Measurements from ENCODE around the gene LGR6.

DNA sequence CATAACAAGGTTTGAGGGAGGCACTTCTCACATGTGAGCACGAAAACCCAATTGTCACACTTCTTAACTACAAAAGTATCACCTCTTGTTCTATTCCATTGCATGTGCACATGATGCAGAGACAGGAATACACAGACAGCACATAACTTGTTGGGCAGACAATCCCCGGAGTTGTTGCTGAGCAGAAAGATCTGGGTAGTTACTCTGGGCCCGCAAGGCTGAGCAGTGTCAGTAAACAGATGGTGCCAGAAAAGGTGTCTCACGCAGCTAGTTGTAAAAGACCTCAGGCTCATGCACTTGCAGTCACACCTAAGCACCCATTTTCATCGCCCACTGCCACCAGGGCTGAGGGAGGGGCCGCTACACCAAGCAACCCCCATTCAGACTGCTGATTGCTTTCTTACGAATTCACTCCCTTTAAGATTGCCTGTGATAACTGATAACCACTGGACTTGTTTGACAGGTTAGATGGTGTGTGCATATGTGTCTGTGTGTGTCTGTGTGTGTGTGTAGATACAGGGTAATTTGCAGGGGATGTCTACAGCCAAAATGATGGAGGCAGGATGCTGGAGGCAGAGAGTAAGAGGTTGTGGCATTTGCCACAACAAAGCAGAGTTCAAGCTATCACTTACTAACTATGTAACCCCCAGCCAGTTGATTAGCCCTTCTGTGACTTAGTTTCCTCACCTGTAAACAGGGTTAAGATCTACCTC is 4.2 kb downstream of the LGR6 start:
- no peak for TF ChIP-seq POLR2A (IDR thresholded peaks at IDR 0.05)
- TF ChIP-seq, protein P1, sequence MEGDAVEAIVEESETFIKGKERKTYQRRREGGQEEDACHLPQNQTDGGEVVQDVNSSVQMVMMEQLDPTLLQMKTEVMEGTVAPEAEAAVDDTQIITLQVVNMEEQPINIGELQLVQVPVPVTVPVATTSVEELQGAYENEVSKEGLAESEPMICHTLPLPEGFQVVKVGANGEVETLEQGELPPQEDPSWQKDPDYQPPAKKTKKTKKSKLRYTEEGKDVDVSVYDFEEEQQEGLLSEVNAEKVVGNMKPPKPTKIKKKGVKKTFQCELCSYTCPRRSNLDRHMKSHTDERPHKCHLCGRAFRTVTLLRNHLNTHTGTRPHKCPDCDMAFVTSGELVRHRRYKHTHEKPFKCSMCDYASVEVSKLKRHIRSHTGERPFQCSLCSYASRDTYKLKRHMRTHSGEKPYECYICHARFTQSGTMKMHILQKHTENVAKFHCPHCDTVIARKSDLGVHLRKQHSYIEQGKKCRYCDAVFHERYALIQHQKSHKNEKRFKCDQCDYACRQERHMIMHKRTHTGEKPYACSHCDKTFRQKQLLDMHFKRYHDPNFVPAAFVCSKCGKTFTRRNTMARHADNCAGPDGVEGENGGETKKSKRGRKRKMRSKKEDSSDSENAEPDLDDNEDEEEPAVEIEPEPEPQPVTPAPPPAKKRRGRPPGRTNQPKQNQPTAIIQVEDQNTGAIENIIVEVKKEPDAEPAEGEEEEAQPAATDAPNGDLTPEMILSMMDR (IDR thresholded peaks at IDR 0.05), result no peak

Data from suprapubic skin (tissue), 3 donors.